ENCODE data around the gene FAM3B. TPM values are rescaled to one million over a fixed set of nuclear protein-coding genes. Genes with fewer than 3 reads are reported as not detected.
A peak's percentile ranks its signal among the peaks of the same experiment; 100 is the strongest.

FAM3B gene
- total and polyA plus RNA-seq, 2 experiments from 2014 or later = 2.5 to 3.6 TPM

DNA sequence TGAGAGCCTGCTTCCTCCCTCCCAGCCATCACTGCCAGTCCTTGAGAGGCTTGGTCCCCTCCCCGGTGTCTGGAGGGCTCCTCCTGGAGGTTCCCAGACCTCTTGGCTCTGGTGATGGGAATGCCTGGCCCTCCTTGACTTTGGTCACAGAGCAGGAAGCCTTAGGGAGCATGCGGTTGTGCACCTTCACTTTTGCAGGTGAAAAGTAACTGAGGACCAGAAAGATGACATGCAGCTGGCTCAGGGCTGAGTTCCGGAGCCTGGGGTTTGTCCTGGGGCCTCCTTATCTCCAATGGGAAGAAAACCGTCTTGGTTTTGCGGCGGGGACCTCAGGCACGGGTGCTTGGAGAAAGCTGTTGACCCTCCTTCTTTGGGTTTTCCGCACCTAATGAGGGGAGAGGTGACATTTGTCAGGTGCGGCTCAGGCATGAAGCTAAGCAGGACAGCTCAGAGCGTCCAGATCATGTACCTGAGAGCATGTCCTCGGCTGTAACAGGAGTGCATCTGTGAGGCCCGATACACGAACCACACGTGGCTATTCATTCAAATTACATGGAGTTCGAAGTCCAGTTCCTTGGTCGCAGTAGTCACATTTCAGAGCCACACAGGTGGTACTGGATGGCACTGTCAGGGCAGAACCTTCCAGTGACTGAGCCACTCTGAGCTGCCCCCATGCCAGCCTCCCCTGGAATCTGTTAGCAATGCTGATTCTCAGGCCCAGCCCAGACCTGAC, 44.6 kb downstream of the FAM3B start:
- no peak overlapping the region for H3K4me2 ChIP-seq
- no peaks in the 10 kb centered on the region; the same call in 1 of the 2 replicates for H3K4me1 ChIP-seq (ENCODE audit: insufficient read depth)
- DNase-seq (ENCODE audit: low spot score) = no peak
- no peaks in the 10 kb centered on the region for H4K20me1 ChIP-seq (replicated peaks; ENCODE audit: insufficient read depth)
- no peaks in the 10 kb centered on the region for H3K27me3 ChIP-seq (ENCODE audit: insufficient read depth)
- Mint-ChIP-seq H3K27ac (no peak overlapping the region), H3K36me3 (ENCODE audit: low read depth) (no peaks in the 10 kb centered on the region), H3K27me3 (ENCODE audit: insufficient read depth, low read depth, poor library complexity) (peaks cover 2% of the 10 kb centered on the region), H3K9me3 (no peaks in the 10 kb centered on the region), H3K4me3 (no peak overlapping the region), H3K4me1 (peaks cover 12% of the 10 kb centered on the region)
- no peaks in the 10 kb centered on the region for H3K79me2 ChIP-seq (replicated peaks; ENCODE audit: insufficient read depth)
- no peak overlapping the region for H2AFZ ChIP-seq
- ATAC-seq = no peak
- H3F3A ChIP-seq (replicated peaks; ENCODE audit: low read depth) = no peaks in the 10 kb centered on the region
- TF ChIP-seq POLR2AphosphoS5 (IDR thresholded peaks at IDR 0.05; ENCODE audit: low read depth) = no peak
- TF ChIP-seq, protein P1, sequence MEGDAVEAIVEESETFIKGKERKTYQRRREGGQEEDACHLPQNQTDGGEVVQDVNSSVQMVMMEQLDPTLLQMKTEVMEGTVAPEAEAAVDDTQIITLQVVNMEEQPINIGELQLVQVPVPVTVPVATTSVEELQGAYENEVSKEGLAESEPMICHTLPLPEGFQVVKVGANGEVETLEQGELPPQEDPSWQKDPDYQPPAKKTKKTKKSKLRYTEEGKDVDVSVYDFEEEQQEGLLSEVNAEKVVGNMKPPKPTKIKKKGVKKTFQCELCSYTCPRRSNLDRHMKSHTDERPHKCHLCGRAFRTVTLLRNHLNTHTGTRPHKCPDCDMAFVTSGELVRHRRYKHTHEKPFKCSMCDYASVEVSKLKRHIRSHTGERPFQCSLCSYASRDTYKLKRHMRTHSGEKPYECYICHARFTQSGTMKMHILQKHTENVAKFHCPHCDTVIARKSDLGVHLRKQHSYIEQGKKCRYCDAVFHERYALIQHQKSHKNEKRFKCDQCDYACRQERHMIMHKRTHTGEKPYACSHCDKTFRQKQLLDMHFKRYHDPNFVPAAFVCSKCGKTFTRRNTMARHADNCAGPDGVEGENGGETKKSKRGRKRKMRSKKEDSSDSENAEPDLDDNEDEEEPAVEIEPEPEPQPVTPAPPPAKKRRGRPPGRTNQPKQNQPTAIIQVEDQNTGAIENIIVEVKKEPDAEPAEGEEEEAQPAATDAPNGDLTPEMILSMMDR (conservative IDR thresholded peaks at IDR 0.05; ENCODE audit: low read depth in 2 of 2) = peak in 1 of 2 experiments; percentile 11; a peak in 1 of 4 replicates
- H3K9me2 ChIP-seq (ENCODE audit: insufficient read depth) = 0 out of 2 replicates have a peak, but pooled peaks cover 4% of the 10 kb centered on the region
- H3K27ac ChIP-seq (ENCODE audit: low read depth) = no peak overlapping the region
- no peaks in the 10 kb centered on the region for H3K36me3 ChIP-seq (ENCODE audit: insufficient read depth)
- H3K4me3 ChIP-seq = no peak overlapping the region

GRCh38 chr21:41361786-41362604, 45.4 kb downstream of the FAM3B start, which contains the start of gene MX2:
MX2 (plus strand) TSS chr21:41362027; CDS start chr21:41376907, 14,880 bp downstream.
- Mint-ChIP-seq H3K4me3 (no peak within 1 kb of the TSS), H3K4me1 (peaks cover 12% of the 10 kb centered on the region), H3K27me3 (ENCODE audit: insufficient read depth, low read depth, poor library complexity) (peaks cover 2% of the 10 kb centered on the region), H3K9me3 (no peaks in the 10 kb centered on the region), H3K27ac (no peak within 1 kb of the TSS), H3K36me3 (ENCODE audit: low read depth) (no peaks in the 10 kb centered on the region)
- Histone ChIP-seq H3K27me3 (ENCODE audit: insufficient read depth) (no peaks in the 10 kb centered on the region), H3K9me2 (ENCODE audit: insufficient read depth) (0 out of 2 replicates have a peak, but pooled peaks cover 4% of the 10 kb centered on the region), H3K4me2 (no peak within 1 kb of the TSS), H3K4me1 (ENCODE audit: insufficient read depth) (no peaks in the 10 kb centered on the region; the same call in 1 of the 2 replicates), H3F3A (replicated peaks; ENCODE audit: low read depth) (no peaks in the 10 kb centered on the region), H4K20me1 (replicated peaks; ENCODE audit: insufficient read depth) (no peaks in the 10 kb centered on the region), H3K27ac (ENCODE audit: low read depth) (no peak within 1 kb of the TSS), H2AFZ (no peak within 1 kb of the TSS), H3K4me3 (no peak within 1 kb of the TSS), H3K36me3 (ENCODE audit: insufficient read depth) (no peaks in the 10 kb centered on the region), H3K79me2 (replicated peaks; ENCODE audit: insufficient read depth) (no peaks in the 10 kb centered on the region)
- TF ChIP-seq STAT1 (IDR thresholded peaks at IDR 0.05; ENCODE audit: unreplicated experiment) (no peak), JUNB (IDR thresholded peaks at IDR 0.05; ENCODE audit: unreplicated experiment) (no peak), ZNF114 (CRISPR knock-in tag; IDR thresholded peaks at IDR 0.05) (no peak), CREB1 (CRISPR knock-in tag; IDR thresholded peaks at IDR 0.05; ENCODE audit: low read depth) (no peak), EZH2 (IDR thresholded peaks at IDR 0.05; ENCODE audit: low read depth, unreplicated experiment) (no peak), NANOG (IDR thresholded peaks at IDR 0.05; ENCODE audit: borderline replicate concordance) (no peak)
- TF ChIP-seq, protein P1 (conservative IDR thresholded peaks at IDR 0.05; ENCODE audit: low read depth in 2 of 2) = no peak
- no peak for ATAC-seq
- no peak for DNase-seq (ENCODE audit: low spot score)

Measured in GM23338 (cell line).